Measurements from ENCODE around the gene THPO.

THPO gene

DNA sequence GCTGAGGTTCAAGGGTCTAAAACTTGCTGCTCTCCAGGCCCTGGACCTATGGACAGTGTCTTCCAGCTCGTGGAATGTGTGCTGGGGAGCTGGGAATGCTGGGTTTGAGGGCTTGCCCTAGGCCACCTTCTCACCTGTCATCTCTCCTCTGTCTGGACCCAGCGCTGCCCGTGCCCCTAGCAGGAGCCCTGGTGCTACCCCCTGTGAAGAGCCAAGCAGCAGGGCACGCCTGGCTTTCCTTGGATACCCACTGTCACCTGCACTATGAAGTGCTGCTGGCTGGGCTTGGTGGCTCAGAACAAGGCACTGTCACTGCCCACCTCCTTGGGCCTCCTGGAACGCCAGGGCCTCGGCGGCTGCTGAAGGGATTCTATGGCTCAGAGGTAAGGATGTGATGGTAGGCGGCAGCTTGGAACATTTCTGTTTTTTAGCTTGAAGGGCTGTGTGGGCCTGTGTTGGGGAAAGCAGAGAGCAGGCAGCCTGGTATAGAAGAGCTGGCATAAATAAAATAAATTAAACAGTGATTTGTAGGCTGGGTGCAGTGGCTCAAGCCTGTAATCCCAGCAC, 6.9 kb upstream of the THPO start:
- DNase-seq (ENCODE audit: low spot score) = no peak

DNA sequence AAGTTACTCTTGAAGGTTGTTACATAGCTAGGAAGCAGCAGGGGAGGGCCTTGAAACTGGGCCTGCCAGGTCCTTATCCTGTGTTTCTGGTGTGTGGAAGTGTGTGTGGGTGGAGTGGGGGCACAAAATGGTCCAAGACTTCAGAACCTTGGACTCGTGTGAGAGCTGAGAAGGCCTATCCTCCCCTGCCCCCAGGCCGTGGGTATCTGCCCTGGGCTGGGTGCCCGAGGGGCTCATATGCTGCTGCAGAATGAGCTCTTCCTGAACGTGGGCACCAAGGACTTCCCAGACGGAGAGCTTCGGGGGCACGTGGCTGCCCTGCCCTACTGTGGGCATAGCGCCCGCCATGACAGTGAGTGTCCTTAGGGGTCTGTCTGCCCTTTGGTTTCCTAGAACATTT, 6.3 kb upstream of the THPO start:
- DNase-seq (ENCODE audit: low spot score) = no peak

DNA sequence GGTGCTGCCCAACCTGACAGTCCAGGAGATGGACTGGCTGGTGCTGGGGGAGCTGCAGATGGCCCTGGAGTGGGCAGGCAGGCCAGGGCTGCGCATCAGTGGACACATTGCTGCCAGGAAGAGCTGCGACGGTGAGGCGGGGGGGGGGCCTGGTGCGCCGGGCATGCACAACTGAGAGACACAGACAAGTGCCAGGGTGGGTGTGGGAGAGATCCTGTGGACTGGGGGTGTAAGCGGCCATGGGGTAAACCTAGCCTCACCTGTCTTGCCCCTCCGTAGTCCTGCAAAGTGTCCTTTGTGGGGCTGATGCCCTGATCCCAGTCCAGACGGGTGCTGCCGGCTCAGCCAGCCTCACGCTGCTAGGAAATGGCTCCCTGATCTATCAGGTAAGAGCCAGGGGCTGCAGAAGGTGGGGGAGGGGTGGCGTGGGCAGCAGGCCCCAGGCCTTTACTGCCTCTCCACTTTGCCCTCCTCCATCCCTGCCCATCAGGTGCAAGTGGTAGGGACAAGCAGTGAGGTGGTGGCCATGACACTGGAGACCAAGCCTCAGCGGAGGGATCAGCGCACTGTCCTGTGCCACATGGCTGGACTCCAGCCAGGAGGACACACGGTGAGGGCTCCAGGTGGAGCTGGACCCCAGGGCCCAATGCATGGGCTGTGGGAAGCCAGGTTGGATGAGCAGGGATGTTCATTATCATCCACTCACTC, 5.2 kb upstream of the THPO start:
- no peak for DNase-seq (ENCODE audit: low spot score)

DNA sequence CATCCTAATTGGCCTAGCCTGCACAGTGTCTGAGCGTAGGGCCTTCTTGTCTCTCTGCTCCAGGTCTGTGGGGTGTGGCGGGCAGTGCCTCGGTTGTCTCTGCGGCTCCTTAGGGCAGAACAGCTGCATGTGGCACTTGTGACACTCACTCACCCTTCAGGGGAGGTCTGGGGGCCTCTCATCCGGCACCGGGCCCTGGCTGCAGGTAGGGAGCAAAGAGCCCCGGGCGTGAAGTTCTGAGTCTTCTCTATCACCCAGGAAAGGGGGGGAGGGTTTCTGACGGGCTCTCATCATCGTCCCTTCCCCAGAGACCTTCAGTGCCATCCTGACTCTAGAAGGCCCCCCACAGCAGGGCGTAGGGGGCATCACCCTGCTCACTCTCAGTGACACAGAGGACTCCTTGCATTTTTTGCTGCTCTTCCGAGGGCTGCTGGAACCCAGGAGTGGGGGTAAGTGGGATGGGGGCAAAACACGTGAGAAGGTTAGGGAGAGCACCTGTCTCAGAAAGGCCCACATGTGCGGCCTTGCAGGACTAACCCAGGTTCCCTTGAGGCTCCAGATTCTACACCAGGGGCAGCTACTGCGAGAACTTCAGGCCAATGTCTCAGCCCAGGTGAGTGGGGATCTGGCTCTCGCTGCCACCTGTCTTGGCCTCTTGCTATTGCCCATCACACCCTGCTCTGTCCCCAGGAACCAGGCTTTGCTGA, 4.5 kb upstream of the THPO start:
- DNase-seq (ENCODE audit: low spot score) = no peak

DNA sequence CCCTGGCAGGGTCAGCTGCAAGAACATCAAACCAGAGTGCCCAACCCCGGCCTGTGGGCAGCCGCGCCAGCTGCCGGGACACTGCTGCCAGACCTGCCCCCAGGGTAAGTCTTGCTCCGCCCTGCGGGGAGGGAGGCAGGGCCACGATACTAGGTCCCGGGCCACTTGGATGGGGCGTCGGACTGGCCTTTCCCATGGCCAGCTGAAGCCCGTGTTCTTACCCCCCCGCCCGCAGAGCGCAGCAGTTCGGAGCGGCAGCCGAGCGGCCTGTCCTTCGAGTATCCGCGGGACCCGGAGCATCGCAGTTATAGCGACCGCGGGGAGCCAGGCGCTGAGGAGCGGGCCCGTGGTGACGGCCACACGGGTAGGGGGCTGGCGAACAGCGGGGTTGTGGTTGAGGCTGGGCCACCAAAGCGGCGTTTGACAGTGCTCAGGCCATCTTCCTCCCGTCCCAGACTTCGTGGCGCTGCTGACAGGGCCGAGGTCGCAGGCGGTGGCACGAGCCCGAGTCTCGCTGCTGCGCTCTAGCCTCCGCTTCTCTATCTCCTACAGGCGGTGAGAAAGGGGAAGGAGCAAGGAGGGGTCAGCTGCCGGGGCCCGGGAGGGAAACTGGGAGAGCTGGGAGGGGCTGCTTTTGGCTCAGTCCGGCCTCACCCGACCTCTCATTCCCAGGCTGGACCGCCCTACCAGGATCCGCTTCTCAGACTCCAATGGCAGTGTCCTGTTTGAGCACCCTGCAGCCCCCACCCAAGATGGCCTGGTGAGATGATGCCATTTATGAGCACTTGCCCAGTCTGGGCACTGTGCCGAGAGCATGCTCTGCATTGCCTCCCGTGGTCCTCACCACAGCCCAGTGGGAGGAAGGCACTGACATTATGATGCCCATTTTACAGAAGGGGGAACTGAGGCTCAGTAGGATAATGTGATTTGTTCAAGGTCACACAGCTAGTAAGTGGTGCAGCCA, 3.5 kb upstream of the THPO start:
- no peak for DNase-seq (ENCODE audit: low spot score)

DNA sequence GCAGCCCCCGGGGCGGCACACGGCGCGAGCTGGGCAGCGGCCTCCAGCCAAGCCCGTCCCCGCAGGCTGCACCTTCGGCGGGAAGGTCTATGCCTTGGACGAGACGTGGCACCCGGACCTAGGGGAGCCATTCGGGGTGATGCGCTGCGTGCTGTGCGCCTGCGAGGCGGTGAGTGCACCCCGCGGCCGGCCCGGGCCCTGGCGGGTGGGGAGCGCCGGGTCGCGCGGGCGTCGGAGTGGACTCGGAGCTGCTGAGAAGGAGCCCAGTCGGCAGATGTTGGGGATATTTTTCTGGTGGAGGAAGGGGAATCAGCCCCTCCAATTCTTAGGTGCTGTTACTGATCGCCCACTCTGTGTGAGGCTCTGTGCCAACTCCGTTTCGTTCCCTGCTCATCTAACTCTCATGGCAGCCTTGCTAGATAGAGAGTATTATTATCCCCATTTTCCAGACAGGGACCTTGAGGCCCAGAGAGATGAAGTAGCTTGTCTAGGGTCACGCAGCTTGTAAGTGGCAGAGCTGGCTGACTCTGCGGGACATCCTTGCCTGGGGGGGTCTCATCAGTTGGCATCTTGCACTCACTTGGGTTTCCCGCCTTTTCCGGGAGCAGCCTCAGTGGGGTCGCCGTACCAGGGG, 2.7 kb upstream of the THPO start:
- no peak for DNase-seq (ENCODE audit: low spot score)

DNA sequence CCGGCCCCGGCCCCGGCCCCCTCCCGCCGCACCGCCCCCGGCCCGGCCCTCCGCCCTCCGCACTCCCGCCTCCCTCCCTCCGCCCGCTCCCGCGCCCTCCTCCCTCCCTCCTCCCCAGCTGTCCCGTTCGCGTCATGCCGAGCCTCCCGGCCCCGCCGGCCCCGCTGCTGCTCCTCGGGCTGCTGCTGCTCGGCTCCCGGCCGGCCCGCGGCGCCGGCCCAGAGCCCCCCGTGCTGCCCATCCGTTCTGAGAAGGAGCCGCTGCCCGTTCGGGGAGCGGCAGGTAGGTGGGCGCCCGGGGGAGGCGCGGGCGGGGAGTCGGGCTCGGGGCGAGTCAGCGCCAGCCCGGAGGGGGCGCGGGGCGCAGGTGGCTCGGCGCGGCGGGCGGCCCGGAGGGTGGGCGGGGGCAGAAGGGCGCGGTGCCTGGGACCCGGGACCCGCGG, 2.2 kb upstream of the THPO start:
- no peak for DNase-seq (ENCODE audit: low spot score)

DNA sequence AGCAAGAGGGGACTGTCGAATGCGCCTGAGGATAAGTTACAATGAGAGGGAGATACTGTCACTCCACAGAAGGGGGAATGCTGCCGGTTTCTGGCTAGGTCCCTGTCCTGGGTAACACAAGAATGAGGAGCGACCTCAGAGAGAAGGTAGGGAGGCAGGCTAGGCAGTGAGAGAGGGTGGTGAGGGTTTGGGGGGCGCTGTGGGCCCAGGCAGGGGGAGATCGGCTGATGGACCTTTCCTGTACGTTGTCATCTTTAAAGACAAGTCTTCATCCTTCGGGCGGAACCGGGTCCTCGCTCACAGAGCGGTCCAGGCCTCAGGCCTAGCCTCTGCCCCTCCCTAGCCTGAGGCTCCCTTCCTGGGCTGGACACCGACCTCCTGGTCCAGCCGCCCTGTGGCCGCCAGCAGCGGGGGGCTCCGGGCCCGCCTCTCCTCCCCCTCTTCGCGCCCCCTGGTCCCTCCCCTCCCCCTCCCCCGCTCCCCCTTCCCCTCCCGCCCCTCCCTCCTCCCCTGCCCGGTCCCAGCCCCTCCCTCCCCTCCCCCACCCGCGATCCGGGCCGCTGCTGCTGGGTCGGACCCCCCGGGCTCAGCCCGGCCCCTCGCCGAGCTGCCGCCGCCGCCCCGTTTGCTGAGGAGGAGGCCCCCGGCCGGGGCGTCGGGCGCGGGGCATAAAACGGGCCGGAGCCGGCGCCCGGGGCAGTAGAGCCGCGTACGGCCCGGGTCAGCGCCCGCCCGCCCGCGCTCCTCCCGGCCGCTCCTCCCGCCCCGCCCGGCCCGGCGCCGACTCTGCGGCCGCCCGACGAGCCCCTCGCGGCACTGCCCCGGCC, 1.6 kb upstream of the THPO start, which contains the start of gene CHRD:
CHRD (plus strand) TSS at position 697 of the 827 bp plus-strand sequence. CDS start 265 bp downstream, outside the sequence.
- no peak for DNase-seq (ENCODE audit: low spot score)

DNA sequence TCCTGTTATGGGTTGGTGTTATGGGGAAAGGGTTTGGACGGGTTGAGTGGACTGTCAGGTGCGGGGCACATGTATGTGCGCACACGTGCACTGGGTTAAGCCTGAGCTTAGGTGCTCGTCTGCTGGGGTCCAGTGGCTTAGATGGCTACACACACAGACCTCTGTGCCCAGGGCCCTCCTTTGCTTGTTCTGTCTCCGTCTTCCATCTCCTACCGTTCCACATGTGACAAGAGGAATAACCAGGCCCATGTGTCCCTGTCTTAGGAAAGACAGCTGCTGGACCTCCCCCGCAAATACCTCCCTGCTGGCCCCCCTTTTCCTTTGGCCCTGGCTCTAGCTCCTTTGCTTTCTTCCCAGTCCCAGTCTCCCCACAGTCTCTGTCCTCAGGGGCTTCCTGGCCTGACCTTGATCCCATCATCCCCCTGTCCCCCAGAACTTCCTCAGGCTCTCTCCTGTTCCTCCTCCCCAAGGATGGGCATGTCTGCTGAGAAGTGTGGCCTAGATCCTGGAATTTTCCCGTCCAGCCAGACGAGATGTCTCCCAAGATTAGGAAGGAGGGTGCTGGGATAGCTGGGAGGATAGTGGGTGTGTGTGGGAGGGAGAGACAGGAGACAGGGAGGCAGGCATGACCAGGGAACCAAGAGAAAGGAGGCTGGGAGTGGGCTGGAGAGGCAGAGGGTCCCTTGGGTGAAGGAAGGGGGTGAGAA, 797 bp upstream of the THPO start:
- no peak for DNase-seq (ENCODE audit: low spot score)

DNA sequence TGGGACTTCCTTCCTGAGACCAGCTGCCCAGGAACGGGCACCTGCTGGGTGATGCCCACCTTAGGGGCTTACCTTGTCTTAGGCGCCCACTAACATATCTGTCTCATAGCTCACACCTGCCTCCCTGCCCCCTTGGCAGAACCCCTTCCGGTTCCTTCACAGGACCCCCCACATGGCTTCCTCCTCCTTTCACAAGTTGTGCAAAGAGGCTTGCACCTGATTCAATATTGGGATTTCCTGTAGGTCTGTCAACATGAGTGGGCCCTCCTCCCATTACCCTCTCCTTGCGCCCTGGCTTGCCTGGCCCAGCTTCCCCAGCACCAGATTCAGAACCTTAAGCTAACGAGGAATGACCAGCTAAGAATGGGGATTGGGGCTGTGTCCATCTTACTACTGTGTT, 633 bp downstream of the THPO start:
- DNase-seq (ENCODE audit: low spot score) = no peak

DNA sequence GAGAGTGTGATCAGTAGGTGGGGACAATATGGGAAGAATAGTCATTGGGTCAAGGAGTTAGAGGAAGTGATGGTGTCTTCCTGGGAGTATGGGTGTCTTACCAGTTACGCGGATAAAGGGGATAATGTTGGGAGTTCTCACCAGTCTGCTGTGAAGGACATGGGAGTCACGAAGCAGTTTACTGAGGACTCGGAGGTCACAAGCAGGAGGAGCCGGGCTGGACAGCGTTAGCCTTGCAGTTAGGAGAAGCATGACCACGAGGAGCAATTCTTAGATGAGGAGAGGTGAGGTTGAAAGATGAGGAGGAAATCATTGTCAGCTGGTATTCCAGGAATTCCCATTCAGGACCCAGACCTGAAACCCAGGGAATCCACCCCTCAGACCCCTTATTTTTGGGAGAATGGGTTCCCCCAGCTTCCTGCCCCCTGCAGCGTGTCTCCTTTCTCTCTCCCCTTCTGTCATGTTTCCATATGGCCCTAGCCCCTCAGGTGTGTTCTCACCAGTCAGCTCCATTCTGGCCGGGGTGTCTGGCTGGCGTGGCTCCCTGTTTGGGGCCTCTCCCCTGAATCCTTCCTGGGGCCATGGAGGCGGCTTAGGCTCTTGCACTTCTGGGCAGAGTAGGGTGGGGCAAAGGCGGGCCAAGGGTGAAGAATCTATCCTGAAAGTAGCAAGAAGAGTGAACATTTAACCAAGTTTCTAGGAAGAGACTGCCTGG, 2.1 kb downstream of the THPO start:
- no peak for DNase-seq (ENCODE audit: low spot score)

DNA sequence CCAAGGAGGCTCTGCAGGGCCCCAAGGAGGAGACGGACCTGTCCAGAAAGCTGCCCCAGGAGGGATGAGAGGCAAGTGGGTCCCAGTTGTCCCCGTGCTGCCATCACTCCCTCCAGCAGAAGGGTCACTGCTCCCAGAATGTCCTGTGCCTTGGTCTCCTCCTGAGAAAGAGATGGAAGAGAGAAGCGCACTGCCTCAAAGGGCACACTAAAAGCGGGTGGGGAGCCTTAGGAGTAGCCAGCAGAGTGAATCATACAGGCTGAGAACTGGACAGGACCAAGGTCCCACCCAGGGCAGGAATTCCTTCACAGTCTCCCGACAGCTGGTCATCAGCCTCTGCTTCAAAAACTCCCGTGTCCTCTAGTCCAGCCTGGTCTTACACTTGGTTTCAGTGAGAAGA, 4.6 kb downstream of the THPO start:
- DNase-seq (ENCODE audit: low spot score) = peak; percentile 53

DNA sequence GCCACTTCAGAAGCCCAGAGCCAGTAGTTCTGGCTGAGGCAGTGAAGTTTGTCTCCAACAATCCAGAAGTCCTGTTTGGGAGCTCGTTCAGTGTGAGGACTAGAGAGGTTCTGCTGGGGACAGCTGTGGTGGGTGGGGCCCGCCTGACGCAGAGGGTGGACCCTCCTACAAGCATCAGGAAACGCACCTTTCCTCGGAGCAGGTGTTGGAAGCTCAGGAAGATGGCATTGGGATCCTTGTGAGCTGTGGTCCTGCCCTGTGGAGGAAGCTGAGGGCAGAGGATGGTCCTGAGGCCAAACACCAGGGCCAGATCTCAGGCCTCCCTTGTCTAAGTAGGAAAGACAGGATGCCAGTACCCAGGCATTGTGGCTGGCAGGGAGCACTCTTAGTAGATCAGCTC, 5.1 kb downstream of the THPO start:
- no peak for DNase-seq (ENCODE audit: low spot score)

DNA sequence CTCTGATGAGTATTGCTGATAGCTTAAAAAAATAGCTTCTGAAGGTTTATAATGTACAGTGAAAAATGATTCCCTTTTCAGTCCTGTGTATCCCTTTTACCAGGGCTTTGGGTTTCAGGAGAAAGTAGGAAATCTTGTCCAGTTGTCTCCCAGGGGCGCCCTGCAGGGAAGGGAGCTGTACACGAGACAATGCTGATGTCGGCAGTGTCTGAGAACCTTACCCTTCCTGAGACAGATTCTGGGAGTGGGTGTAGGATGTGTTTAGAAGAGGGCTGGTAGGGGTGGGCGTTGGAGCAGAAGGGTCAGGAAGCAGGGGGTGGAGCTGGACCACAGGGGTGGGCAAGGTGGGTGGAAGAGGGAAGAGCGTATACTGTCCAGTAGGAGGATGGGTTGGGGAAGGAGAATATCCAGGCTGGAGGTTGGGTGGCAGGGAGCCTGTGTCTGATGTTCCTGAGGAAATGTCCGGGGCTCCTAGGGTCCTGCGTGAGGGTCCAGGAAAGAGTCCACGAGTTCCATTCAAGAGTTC, 5.6 kb downstream of the THPO start:
- no peak for DNase-seq (ENCODE audit: low spot score)

DNA sequence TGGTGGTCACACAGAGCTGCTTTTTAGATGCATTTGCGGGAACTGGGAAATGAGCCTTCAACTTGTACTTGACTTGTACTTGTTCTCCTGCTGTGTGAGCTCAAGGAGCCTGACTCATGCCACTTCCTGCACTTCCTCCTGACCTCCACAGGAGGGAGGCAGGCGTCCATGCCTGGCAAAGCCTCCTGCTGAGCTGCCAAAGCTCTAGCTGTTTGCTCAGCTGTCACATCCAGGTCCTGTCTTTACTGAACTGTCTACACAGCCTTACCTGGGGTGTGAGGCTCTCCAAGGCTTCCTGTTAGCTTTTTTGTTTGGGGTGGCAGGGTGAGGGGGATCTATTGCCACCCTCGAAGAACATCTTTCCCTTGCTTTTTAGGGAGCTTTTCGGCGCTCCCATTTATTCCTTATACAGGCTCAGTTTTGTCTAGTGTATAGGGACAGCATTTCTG, 6.4 kb downstream of the THPO start:
- peak; percentile 90 for DNase-seq (ENCODE audit: low spot score)

DNA sequence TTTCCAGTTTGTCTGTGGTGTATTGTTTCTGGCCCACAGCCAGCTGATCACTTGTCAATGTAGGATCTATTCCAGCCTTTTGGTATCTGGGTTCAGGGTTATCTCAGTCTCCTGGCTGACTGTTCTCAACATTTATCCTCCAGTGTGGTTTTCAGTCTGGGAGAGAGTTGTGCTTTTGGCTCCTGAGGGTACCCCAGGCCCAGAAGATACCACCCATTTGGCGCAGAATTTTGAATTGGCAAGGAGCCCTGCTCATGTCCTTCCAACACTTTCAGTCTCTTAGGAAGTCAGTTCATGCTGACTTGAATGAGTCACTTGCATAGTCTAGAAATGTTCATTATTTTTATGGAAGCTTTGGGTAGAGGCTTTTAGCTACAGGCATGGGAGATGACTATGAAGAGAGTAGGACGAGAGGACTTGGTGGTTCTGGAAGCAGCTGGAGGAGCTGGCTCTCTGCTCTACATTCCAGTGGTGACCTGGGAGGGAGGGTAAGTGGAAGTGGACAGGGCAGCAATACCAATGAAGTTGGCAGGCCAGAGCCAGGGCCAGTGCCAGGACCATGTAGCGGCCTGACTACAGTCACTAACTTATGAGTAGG, 9.3 kb downstream of the THPO start:
- no peak for DNase-seq (ENCODE audit: low spot score)

DNA sequence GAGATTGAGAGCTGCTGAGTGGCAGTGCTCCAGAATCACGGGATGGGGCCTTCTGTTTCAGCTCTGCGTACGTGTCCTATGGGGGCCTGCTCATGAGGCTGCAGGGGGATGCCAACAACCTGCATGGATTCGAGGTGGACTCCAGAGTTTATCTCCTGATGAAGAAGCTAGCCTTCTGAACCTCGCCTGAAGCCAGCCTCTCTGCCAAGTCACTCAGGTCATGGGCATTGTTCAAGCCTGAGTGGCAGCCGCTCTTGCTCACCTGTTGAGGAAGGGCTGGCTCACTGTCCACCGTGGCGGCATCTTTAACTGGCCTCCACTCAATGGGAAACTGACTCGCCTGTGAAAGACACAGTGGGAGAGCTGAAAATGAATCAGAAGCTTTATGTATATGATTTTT, 9.9 kb downstream of the THPO start:
- DNase-seq (ENCODE audit: low spot score) = no peak

DNA sequence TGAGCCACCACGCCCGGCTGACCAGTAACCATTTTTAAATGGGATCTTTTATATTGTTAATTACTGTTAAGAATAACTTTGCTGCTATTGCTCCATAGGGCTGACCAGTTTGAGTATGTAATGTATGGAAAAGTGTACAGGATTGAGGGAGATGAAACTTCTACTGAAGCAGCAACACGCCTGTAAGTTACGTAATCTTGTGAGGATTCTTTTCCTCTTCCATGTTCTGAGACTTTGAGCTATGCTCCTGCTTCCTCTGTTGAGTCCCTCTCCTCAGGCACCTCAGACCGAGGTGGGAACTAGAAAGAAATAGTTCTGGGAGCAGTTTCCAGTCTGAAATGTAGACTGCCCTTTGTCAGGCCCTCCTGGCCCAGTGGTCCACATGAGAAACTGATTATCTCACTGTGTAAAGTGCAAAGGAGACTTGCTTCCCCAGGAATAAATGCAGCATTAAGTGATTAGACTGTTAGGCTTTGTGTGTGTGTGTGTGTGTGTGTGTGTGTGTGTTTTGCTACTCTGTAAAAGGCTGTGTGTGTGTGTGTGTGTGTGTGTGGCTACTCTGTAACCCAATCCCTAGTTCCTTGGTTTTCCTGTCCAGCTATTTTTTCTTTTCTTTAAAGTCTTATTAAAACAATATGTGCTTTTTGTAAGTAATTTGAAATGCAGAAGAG, 11.3 kb downstream of the THPO start:
- DNase-seq (ENCODE audit: low spot score) = no peak
